PFSK-1 (cell line): Measurements from ENCODE around the gene AMACR.

Experiments
- POLR2AphosphoS5 ChIP-seq: IDR thresholded peaks from 2 replicates; pipeline ENCODE4 v1.6.1; 2012; ENCODE audit warnings: low read depth, mild to moderate bottlenecking, control low read depth, low read length, moderate library complexity
- SIN3A ChIP-seq: IDR thresholded peaks from 2 replicates; pipeline ENCODE4 v1.6.1; 2012; ENCODE audit warnings: mild to moderate bottlenecking, low read length, moderate library complexity, borderline replicate concordance; ENCODE audit not compliant: insufficient read depth

- no peak for TF ChIP-seq POLR2AphosphoS5
- no peak for TF ChIP-seq SIN3A
Measured at GRCh38 chr5:34053571-34054399, 45.9 kb upstream of the AMACR start.
